Duodenal mucosa (tissue), 2 donors: Measurements from ENCODE around the gene PLCB3.

Experiments used
- H3K27ac ChIP-seq: one replicate; pipeline ENCODE4 v1.7.0; 2013; ENCODE audit warnings: low read depth, low read length
- H3K27me3 ChIP-seq, 2 donors: one replicate each; pipeline ENCODE4 v1.7.0; 2013; ENCODE audit warnings: low read length in 2 of 2, control low read depth in 1 of 2; ENCODE audit not compliant: insufficient read depth in 2 of 2, control insufficient read depth in 1 of 2
- H3K36me3 ChIP-seq, 2 donors: one replicate each; pipeline ENCODE4 v1.7.0; 2013; ENCODE audit warnings: low read length in 2 of 2, control low read depth in 1 of 2; ENCODE audit not compliant: insufficient read depth in 2 of 2, control insufficient read depth in 1 of 2
- H3K4me1 ChIP-seq, 2 donors: one replicate each; pipeline ENCODE4 v1.7.0; 2013; ENCODE audit warnings: low read length in 2 of 2, control low read depth in 1 of 2; ENCODE audit not compliant: insufficient read depth in 2 of 2, control insufficient read depth in 1 of 2
- H3K4me3 ChIP-seq, 2 donors: one replicate each; pipeline ENCODE4 v1.7.0; 2013; ENCODE audit warnings: low read length in 2 of 2, low read depth in 1 of 2
- H3K9ac ChIP-seq, 2 donors: one replicate each; pipeline ENCODE4 v1.7.0; 2013; ENCODE audit warnings: low read length in 2 of 2, low read depth in 1 of 2
- H3K9me3 ChIP-seq, 2 donors: one replicate each; pipeline ENCODE4 v1.7.0; 2013; ENCODE audit warnings: low read length in 2 of 2, control low read depth in 1 of 2; ENCODE audit not compliant: control insufficient read depth in 1 of 2

Gene PLCB3

GRCh38 chr11:64250415-64251015, 815 bp upstream of the PLCB3 start:
- H3K9me3 ChIP-seq = no peaks in the 10 kb centered on the region
- H3K9ac ChIP-seq = peak overlapping the region; percentile 61 to 82
- peak overlapping the region; percentile 66 to 72 for H3K4me3 ChIP-seq
- H3K27ac ChIP-seq = peak overlapping the region; percentile 39
- peaks cover 7 to 16% of the 10 kb centered on the region in 2 donors for H3K36me3 ChIP-seq
- no peaks in the 10 kb centered on the region for H3K27me3 ChIP-seq
- peaks cover 63 to 76% of the 10 kb centered on the region in 2 donors for H3K4me1 ChIP-seq

GRCh38 chr11:64251753-64252002, 348 bp downstream of the PLCB3 start:
- Histone ChIP-seq H3K4me3 (peak overlapping the region; percentile 66 to 90), H3K36me3 (peaks cover 16 to 28% of the 10 kb centered on the region in 2 donors), H3K9me3 (no peaks in the 10 kb centered on the region), H3K4me1 (peaks cover 59 to 71% of the 10 kb centered on the region in 2 donors), H3K27me3 (no peaks in the 10 kb centered on the region), H3K9ac (peak overlapping the region; percentile 84 to 89), H3K27ac (peak overlapping the region; percentile 94)

DNA sequence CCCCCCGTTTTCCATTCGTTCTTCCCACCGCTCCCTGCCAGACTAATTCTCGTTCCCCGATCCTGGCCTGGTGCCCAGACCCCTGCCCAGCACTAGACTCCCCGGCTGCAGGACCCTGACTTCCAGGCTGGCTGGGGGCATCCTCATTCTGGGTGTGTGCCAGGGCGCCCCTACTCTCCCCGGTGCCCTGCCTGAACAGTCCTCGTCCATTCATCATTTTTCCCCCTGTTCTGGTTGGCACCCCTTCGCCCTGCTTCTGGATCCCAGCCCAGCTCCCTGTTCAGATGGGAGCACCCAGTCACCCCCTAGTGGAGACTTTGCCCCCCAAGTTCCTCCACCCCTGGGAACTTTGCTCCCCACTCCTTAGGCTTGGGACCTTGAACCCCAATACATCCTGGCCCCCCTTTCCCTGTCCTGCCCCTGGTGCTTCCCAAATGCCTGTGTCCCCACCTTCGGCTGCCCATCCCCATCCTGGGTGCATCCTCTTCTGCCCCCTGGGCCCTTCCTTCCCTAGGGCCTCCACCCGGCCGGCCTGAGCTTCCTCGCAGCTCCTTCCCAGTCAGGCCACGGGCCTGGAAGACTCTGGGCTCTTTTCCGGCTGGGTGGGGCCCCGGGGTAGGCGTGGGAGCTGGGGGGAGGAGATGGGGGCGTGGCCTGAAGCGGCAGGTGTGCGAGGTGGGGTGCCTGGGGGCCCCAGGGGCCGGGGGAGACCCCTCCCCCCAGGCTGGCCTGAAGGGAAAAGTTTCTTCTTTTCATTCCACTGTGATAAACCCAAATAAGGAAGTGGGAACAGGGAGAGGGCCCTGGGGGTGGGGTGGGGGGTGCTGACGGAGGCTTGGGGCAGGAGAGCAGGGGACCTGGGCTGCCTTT, 908 bp downstream of the PLCB3 start:
- Histone ChIP-seq H3K9me3 (no peaks in the 10 kb centered on the region), H3K27ac (peak overlapping the region; percentile 94), H3K4me1 (peaks cover 59 to 68% of the 10 kb centered on the region in 2 donors), H3K27me3 (no peaks in the 10 kb centered on the region), H3K9ac (peak overlapping the region; percentile 84 to 89), H3K4me3 (peak overlapping the region; percentile 66 to 90), H3K36me3 (peaks cover 16 to 31% of the 10 kb centered on the region in 2 donors)

GRCh38 chr11:64253043-64253442, 1.7 kb downstream of the PLCB3 start:
- Histone ChIP-seq H3K4me1 (peaks cover 53 to 61% of the 10 kb centered on the region in 2 donors), H3K9ac (peak overlapping the region; percentile 56 to 89), H3K4me3 (peak overlapping the region; percentile 66 to 90), H3K27ac (peak overlapping the region; percentile 94), H3K27me3 (no peaks in the 10 kb centered on the region), H3K36me3 (peaks cover 16 to 37% of the 10 kb centered on the region in 2 donors), H3K9me3 (no peaks in the 10 kb centered on the region)

DNA sequence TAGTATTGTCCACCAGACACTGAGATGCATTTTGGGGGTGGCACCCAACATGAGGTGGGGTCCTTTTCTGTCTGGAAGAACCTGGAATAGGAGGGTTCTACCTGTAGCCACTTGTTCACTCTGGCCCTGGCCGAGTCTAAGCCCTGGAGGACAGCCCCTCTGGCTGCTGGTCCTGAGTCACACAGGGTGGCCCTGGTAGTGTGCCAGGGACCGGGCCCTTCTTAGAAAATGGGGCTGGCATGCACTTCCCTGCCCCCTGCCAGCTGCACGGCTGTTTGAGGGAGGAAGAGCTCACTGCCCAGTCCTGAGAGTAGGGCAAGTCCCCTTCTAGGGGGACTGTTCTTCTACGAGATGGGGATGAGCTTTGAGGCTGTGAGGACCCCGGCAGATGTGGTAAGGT, 2.2 kb downstream of the PLCB3 start:
- Histone ChIP-seq H3K27me3 (no peaks in the 10 kb centered on the region), H3K4me1 (peaks cover 49 to 57% of the 10 kb centered on the region in 2 donors), H3K9me3 (no peaks in the 10 kb centered on the region), H3K9ac (peak overlapping the region; percentile 56 to 89), H3K36me3 (peaks cover 20 to 41% of the 10 kb centered on the region in 2 donors), H3K27ac (no peak overlapping the region), H3K4me3 (peak overlapping the region; percentile 66 to 90)

DNA sequence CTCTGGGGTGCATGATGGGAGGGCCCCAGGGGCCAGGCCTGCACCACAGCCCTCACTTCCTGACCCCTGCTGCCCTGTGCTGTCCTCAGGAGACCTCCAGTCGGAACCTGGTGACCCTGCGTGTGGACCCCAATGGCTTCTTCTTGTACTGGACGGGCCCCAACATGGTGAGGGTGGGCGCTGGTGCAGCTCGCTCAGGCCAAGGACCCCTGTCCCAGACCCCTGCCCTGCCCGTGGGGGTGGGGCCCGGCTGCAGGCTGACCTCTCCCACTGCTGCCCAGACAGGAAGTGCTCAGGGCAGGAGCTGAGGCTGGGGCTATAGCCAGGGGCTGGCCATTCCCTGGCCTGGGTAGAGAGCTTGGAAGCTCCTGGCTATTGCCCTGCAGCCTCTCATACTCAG, 3.0 kb downstream of the PLCB3 start:
- Histone ChIP-seq H3K9me3 (no peaks in the 10 kb centered on the region), H3K27ac (no peak overlapping the region), H3K4me1 (peaks cover 42 to 52% of the 10 kb centered on the region in 2 donors), H3K4me3 (peak overlapping the region in 1 of 2 donors; percentile 66), H3K27me3 (no peaks in the 10 kb centered on the region), H3K9ac (no peak overlapping the region), H3K36me3 (peaks cover 24 to 49% of the 10 kb centered on the region in 2 donors)

DNA sequence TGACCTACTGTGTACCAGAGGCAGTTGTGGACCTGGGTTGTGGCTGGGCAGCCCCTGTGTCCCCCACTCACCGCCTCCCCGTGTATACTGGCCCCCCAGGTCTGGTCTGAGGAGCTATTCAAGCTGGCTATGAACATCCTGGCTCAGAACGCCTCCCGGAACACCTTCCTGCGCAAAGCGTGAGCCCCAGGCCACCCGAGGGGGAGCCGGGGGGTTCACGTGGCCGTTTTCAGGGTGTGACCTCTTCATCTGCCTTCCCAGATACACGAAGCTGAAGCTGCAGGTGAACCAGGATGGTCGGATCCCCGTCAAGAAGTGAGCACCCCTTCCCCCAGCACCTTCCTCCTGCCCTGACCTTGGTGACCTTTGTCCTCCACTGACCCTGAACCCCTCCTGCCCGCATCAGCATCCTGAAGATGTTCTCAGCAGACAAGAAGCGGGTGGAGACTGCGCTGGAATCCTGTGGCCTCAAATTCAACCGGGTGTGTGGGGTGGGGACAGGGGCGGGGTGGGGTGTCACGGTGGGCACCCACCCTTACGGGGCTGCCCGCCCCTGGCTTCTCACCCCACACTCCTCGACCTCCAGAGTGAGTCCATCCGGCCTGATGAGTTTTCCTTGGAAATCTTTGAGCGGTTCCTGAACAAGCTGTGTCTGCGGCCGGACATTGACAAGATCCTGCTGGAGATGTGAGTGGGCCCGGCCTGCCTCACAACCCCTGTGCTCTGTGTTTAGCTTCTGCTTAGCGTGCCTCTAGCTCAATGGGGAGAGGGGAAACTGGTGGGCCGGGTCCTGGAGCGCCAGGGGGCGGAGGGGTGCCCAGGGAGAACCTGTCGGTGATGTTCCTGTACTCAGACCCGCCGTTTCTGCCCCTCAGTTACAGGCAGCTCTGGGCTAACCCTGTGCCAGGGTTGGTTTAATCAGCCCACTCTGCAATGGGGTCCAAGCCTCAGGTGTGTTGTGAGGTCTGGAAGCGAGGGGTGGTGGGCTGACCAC, 4.1 kb downstream of the PLCB3 start:
- Histone ChIP-seq H3K27me3 (no peaks in the 10 kb centered on the region), H3K9me3 (no peaks in the 10 kb centered on the region), H3K4me3 (no peak overlapping the region), H3K4me1 (peaks cover 35 to 42% of the 10 kb centered on the region in 2 donors), H3K27ac (no peak overlapping the region), H3K9ac (no peak overlapping the region), H3K36me3 (peaks cover 35 to 61% of the 10 kb centered on the region in 2 donors)

GRCh38 chr11:64256300-64256699, 5.0 kb downstream of the PLCB3 start:
- Histone ChIP-seq H3K27me3 (no peaks in the 10 kb centered on the region), H3K9ac (no peak overlapping the region), H3K9me3 (no peaks in the 10 kb centered on the region), H3K4me3 (no peak overlapping the region), H3K4me1 (peaks cover 30 to 35% of the 10 kb centered on the region in 2 donors), H3K27ac (no peak overlapping the region), H3K36me3 (peaks cover 38 to 68% of the 10 kb centered on the region in 2 donors)

DNA sequence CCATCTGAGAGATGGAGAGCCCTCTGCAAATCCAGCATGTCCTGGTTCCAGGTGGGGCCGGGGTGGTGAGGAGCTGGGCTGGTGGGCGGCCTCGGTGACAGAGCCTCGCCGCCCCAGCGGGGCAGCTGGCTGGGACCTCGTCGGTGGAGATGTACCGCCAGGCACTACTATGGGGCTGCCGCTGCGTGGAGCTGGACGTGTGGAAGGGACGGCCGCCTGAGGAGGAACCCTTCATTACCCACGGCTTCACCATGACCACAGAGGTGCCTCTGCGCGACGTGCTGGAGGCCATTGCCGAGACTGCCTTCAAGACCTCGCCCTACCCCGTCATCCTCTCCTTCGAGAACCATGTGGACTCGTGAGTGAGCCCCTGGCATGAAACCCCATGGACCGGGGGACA, 7.0 kb downstream of the PLCB3 start:
- H3K36me3 ChIP-seq = peaks cover 51 to 89% of the 10 kb centered on the region in 2 donors
- H3K27ac ChIP-seq = no peak overlapping the region
- no peaks in the 10 kb centered on the region for H3K9me3 ChIP-seq
- H3K27me3 ChIP-seq = no peaks in the 10 kb centered on the region
- H3K4me3 ChIP-seq = no peak overlapping the region
- H3K9ac ChIP-seq = no peak overlapping the region
- peaks cover 23 to 24% of the 10 kb centered on the region in 2 donors for H3K4me1 ChIP-seq
